Caco-2 (cell line): Measurements from ENCODE around the gene IRF4. TPM values are rescaled to one million over a fixed set of nuclear protein-coding genes. Genes with fewer than 3 reads are reported as not detected.

ENCODE experiments used
- BruUV-seq: library from RNA; stranded (reverse); fragments of 400-500 nt; replicated peaks from 2 replicates; lab custom pipeline; 2021; lab: Mats Ljungman, UMichigan
- CTCF ChIA-PET: fragments of 300-600 bp; sonication (Branson Sonifier 250); formaldehyde crosslinking; loops from one replicate; lab custom pipeline; 2022; ENCODE audit warnings: antibody characterized with exemption; lab: Charles Lee
- POLR2A ChIA-PET: fragments of 300-600 bp; sonication (Branson Sonifier 250); formaldehyde crosslinking; loops from one replicate; lab custom pipeline; 2022; ENCODE audit warnings: antibody characterized with exemption; lab: Charles Lee
- DNase-seq, 2 experiments: peaks; one replicate each; pipeline versions ENCODE4 v3.0.0 to v3.0.0-alpha.2; 2020 to 2022
- H3K27me3 ChIP-seq: replicated peaks from 2 replicates; pipeline ENCODE4 v1.6.0; 2011; ENCODE audit warnings: low read length; ENCODE audit not compliant: control insufficient read depth, insufficient read depth
- H3K36me3 ChIP-seq: 2 replicates; pipeline ENCODE4 v1.5.1; 2011; ENCODE audit warnings: low read length; ENCODE audit not compliant: control insufficient read depth, insufficient read depth
- H3K4me1 ChIP-seq: fragments of 250-450 bp; sonication (Bioruptor Pico); 2 replicates; pipeline ENCODE4 v1.5.1; 2020; ENCODE audit warnings: mild to moderate bottlenecking
- H3K4me3 ChIP-seq: 2 replicates; pipeline ENCODE4 v1.5.1; 2011; ENCODE audit warnings: low read depth, mild to moderate bottlenecking, control low read depth, low read length
- H3K9me3 ChIP-seq: fragments of 250-450 bp; sonication (Bioruptor Pico); 2 replicates; pipeline ENCODE4 v1.5.1; 2020; ENCODE audit warnings: mild to moderate bottlenecking, moderate library complexity
- H3K27ac Mint-ChIP-seq: one replicate; pipeline ENCODE4 v1.8.0; 2022; ENCODE audit warnings: mixed read lengths; ENCODE audit not compliant: unreplicated experiment
- H3K27me3 Mint-ChIP-seq: one replicate; pipeline ENCODE4 v1.8.0; 2022; ENCODE audit warnings: mixed read lengths; ENCODE audit not compliant: insufficient read depth, unreplicated experiment
- H3K36me3 Mint-ChIP-seq: one replicate; pipeline ENCODE4 v1.8.0; 2022; ENCODE audit warnings: mild to moderate bottlenecking, mixed read lengths; ENCODE audit not compliant: insufficient read depth, unreplicated experiment
- H3K4me1 Mint-ChIP-seq: one replicate; pipeline ENCODE4 v1.8.0; 2022; ENCODE audit warnings: low read depth, mixed read lengths; ENCODE audit not compliant: unreplicated experiment
- H3K4me3 Mint-ChIP-seq: one replicate; pipeline ENCODE4 v1.8.0; 2022; ENCODE audit warnings: mild to moderate bottlenecking, moderate library complexity, mixed read lengths; ENCODE audit not compliant: unreplicated experiment
- H3K9me3 Mint-ChIP-seq: one replicate; pipeline ENCODE4 v1.8.0; 2022; ENCODE audit warnings: mixed read lengths; ENCODE audit not compliant: unreplicated experiment
- CTCF ChIP-seq, 2 experiments: fragments of 200-600 bp in 1 of 2; IDR thresholded peaks; 1 replicate in 1 of 2; 2 replicates in 1 of 2; pipeline versions ENCODE4 v1.5.1 to v1.8.0; 2011 to 2022; ENCODE audit warnings: antibody characterized with exemption in 1 of 2, control low read depth in 1 of 2, inconsistent platforms in 1 of 2, low read depth in 1 of 2, low read length in 1 of 2, mild to moderate bottlenecking in 1 of 2, moderate library complexity in 1 of 2; ENCODE audit not compliant: insufficient read depth in 1 of 2, severe bottlenecking in 1 of 2, unreplicated experiment in 1 of 2
- intact Hi-C: fragments of 100-400 bp; cut with micrococcal nuclease; formaldehyde crosslinking; loops from one replicate; pipeline ENCODE4 v1.10.0; 2022; ENCODE audit not compliant: unreplicated experiment
- total RNA-seq: library from RNA; stranded (reverse); gene quantifications from 2 replicates; pipeline ENCODE4 v1.2.3, GENCODE V29; 2022

Gene IRF4
- total RNA-seq, 1 experiment from 2014 or later: not detected

DNA sequence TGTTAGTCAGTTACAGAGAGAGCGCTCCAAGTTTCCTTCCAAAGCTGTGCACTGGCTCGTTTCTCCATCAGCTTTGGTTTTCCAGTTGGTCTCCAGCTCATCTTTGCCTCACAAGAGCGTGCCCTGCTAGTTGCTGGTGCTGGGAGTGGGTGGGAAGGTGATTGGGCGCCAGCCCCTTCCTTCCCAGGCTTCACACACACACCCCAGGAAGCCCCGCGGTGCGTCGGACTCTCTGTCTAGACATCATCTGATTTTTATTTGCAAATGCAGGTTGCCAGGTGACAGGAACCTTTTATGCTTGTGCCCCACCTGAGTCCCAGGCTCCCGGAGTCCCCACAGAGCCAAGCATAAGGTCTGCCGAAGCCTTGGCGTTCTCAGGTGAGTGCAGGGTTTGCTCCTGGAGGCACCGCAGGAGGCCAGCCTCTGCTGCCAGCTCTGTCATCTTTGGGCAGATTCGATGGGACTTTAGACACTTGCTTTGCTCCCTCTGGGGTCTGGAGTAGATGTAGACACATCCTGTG, 7.1 kb downstream of the IRF4 start:
- peaks cover 15% of the 10 kb centered on the region for H3K27me3 Mint-ChIP-seq
- POLR2A ChIA-PET: no interaction called here

DNA sequence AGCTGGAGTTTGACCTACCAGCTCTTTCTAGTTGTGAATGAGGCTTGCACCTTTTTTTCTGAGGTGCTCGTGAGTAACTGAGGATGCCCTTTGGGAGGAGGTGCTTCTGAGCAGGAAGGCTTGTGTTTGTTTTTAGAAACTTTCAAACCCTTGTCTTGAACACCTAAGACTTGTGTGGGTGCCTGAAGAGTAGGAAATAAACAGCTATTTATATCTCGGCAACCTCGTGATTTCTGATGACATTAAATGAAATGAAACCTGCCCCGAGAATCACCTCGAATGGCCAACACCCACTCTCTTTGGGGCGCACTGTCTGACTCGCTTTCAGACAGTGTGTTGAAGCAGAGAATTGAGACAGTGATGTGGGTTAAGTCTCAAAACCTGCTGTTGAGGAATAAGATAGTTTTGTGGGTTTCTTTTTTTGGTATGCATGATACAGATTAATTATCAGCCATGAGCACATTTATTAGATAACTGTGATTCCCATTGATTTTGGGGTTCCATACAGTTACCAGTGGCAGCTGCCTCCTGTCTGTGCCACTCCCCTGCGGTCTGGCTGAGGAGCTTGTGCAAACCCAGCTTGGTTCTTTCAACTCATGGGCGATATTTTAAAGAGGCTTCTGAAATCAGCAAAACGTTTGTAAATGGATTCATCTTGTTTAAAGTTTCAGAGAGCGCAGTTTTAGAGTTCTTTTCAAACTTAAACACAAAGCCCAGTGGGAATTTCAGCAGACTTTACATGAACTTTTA, 8.4 kb downstream of the IRF4 start:
- Mint-ChIP-seq H3K4me1 (no peaks in the 10 kb centered on the region), H3K9me3 (no peaks in the 10 kb centered on the region), H3K4me3 (no peak overlapping the region), H3K27me3 (peaks cover 15% of the 10 kb centered on the region), H3K36me3 (no peaks in the 10 kb centered on the region), H3K27ac (no peak overlapping the region)
- no peak for TF ChIP-seq CTCF (IDR thresholded peaks at IDR 0.05; ENCODE audit: insufficient read depth in 1 of 2, low read depth in 1 of 2, low read length in 1 of 2, severe bottlenecking in 1 of 2, unreplicated experiment in 1 of 2)
- ChIA-PET POLR2A (no interaction called here), CTCF (no interaction called here)
- no peak for DNase-seq
- Histone ChIP-seq H3K9me3 (no peaks in the 10 kb centered on the region), H3K36me3 (no peaks in the 10 kb centered on the region; the same call in 1 of the 2 replicates), H3K27me3 (no peaks in the 10 kb centered on the region), H3K4me3 (no peak overlapping the region), H3K4me1 (no peaks in the 10 kb centered on the region)
- intact Hi-C loops: no loop called here
- no TSS peak for BruUV-seq

More for the DNA sequence above, 7.1 kb downstream of the IRF4 start:
- H3K4me3 ChIP-seq: no peak overlapping the region
- DNase-seq: no peak
- H3K27ac Mint-ChIP-seq: no peak overlapping the region
- no peaks in the 10 kb centered on the region for H3K27me3 ChIP-seq
- no peaks in the 10 kb centered on the region for H3K4me1 Mint-ChIP-seq
- H3K9me3 ChIP-seq: no peaks in the 10 kb centered on the region
- H3K4me3 Mint-ChIP-seq: no peak overlapping the region
- no peaks in the 10 kb centered on the region for H3K4me1 ChIP-seq
- peaks cover 6% of the 10 kb centered on the region for H3K9me3 Mint-ChIP-seq
- intact Hi-C loops: no loop called here
- CTCF ChIA-PET: no interaction called here
- no peaks in the 10 kb centered on the region for H3K36me3 ChIP-seq
- TF ChIP-seq CTCF (IDR thresholded peaks at IDR 0.05; ENCODE audit: insufficient read depth in 1 of 2, low read depth in 1 of 2, low read length in 1 of 2, severe bottlenecking in 1 of 2, unreplicated experiment in 1 of 2): no peak
- no peaks in the 10 kb centered on the region for H3K36me3 Mint-ChIP-seq
- no TSS peak for BruUV-seq

- H3K36me3 Mint-ChIP-seq: no peaks in the 10 kb centered on the region
- H3K9me3 Mint-ChIP-seq: no peaks in the 10 kb centered on the region
- Histone ChIP-seq H3K27me3 (no peaks in the 10 kb centered on the region), H3K36me3 (no peaks in the 10 kb centered on the region; the same call in 1 of the 2 replicates), H3K4me1 (no peaks in the 10 kb centered on the region), H3K4me3 (no peak overlapping the region), H3K9me3 (no peaks in the 10 kb centered on the region)
- H3K27me3 Mint-ChIP-seq: peaks cover 17% of the 10 kb centered on the region
- intact Hi-C loops: no loop called here
- H3K27ac Mint-ChIP-seq: no peak overlapping the region
- TF ChIP-seq CTCF (IDR thresholded peaks at IDR 0.05; ENCODE audit: insufficient read depth in 1 of 2, low read depth in 1 of 2, low read length in 1 of 2, severe bottlenecking in 1 of 2, unreplicated experiment in 1 of 2): no peak
- H3K4me3 Mint-ChIP-seq: no peak overlapping the region
- no TSS peak for BruUV-seq
- H3K4me1 Mint-ChIP-seq: no peaks in the 10 kb centered on the region
- POLR2A ChIA-PET: no interaction called here
- CTCF ChIA-PET: no interaction called here
- DNase-seq: no peak
Measured at GRCh38 chr6:400815-401214, 9.3 kb downstream of the IRF4 start.
